Measurements from ENCODE around the gene NPDC1. TPM values are rescaled to one million over a fixed set of nuclear protein-coding genes. Genes with fewer than 3 reads are reported as not detected.

Gene NPDC1
- total RNA-seq, 1 experiment from 2014 or later = 86.9 TPM

- DNase-seq = peak; percentile 33
- peak overlapping the region; percentile 66 for H3K4me3 ChIP-seq
- no peaks in the 10 kb centered on the region for H3K9me3 ChIP-seq
- H3K27me3 ChIP-seq = no peaks in the 10 kb centered on the region
- H3K36me3 ChIP-seq = peaks cover 28% of the 10 kb centered on the region
Measured at GRCh38 chr9:137077758-137078693, 32.0 kb upstream of the NPDC1 start.

GRCh38 chr9:137077010-137077747 is 31.2 kb upstream of the NPDC1 start, which contains the start of gene UAP1L1:
Gene UAP1L1 (plus strand): TSS chr9:137077517. CDS start chr9:137077533, 16 bp downstream.
- Histone ChIP-seq H3K9me3 (no peaks in the 10 kb centered on the region), H3K36me3 (peaks cover 25% of the 10 kb centered on the region), H3K27me3 (no peaks in the 10 kb centered on the region), H3K4me3 (peak within 1 kb of the TSS; percentile 66)
- DNase-seq = peak; percentile 90

GRCh38 chr9:137076636-137077009 is 30.6 kb upstream of the NPDC1 start:
- peaks cover 20% of the 10 kb centered on the region for H3K36me3 ChIP-seq
- H3K9me3 ChIP-seq = no peaks in the 10 kb centered on the region
- H3K4me3 ChIP-seq = peak overlapping the region; percentile 66
- no peaks in the 10 kb centered on the region for H3K27me3 ChIP-seq
- DNase-seq = no peak

- no peaks in the 10 kb centered on the region for H3K27me3 ChIP-seq
- H3K9me3 ChIP-seq = no peaks in the 10 kb centered on the region
- H3K4me3 ChIP-seq = no peak overlapping the region
- peaks cover 17% of the 10 kb centered on the region for H3K36me3 ChIP-seq
- DNase-seq = no peak
Measured at GRCh38 chr9:137075275-137075775, 29.3 kb upstream of the NPDC1 start.

- no peaks in the 10 kb centered on the region for H3K27me3 ChIP-seq
- no peak for DNase-seq
Measured at GRCh38 chr9:137074657-137075274, 28.8 kb upstream of the NPDC1 start.

GRCh38 chr9:137073992-137074399 is 28.0 kb upstream of the NPDC1 start:
- Histone ChIP-seq H3K27me3 (no peaks in the 10 kb centered on the region), H3K9me3 (no peaks in the 10 kb centered on the region), H3K4me3 (no peak overlapping the region), H3K36me3 (peaks cover 5% of the 10 kb centered on the region)
- DNase-seq = no peak

More at GRCh38 chr9:137074657-137075274, 28.8 kb upstream of the NPDC1 start:
- Histone ChIP-seq H3K9me3 (no peaks in the 10 kb centered on the region), H3K36me3 (peaks cover 12% of the 10 kb centered on the region), H3K4me3 (no peak overlapping the region)

GRCh38 chr9:137071282-137071681 is 25.3 kb upstream of the NPDC1 start:
- Histone ChIP-seq H3K27me3 (no peaks in the 10 kb centered on the region), H3K36me3 (no peaks in the 10 kb centered on the region), H3K4me3 (peak overlapping the region; percentile 48), H3K9me3 (no peaks in the 10 kb centered on the region)
- DNase-seq = no peak

- no peaks in the 10 kb centered on the region for H3K27me3 ChIP-seq
- no peak for DNase-seq
- H3K4me3 ChIP-seq = peak overlapping the region; percentile 48
Measured at GRCh38 chr9:137070906-137071275, 24.9 kb upstream of the NPDC1 start.

GRCh38 chr9:137070201-137070905 is 24.4 kb upstream of the NPDC1 start, which contains the start of gene SAPCD2:
Gene SAPCD2 (minus strand): TSS chr9:137070557. CDS start chr9:137070460, 97 bp downstream.
- peak; percentile 92 for DNase-seq
- Histone ChIP-seq H3K4me3 (peak within 1 kb of the TSS; percentile 48), H3K9me3 (no peaks in the 10 kb centered on the region), H3K27me3 (no peaks in the 10 kb centered on the region), H3K36me3 (no peaks in the 10 kb centered on the region)

More at GRCh38 chr9:137070906-137071275, 24.9 kb upstream of the NPDC1 start:
- Histone ChIP-seq H3K36me3 (no peaks in the 10 kb centered on the region), H3K9me3 (no peaks in the 10 kb centered on the region)

- no peaks in the 10 kb centered on the region for H3K27me3 ChIP-seq
- DNase-seq = no peak
Measured at GRCh38 chr9:137069508-137070091, 23.6 kb upstream of the NPDC1 start.

GRCh38 chr9:137068539-137069507 is 22.8 kb upstream of the NPDC1 start:
- Histone ChIP-seq H3K27me3 (no peaks in the 10 kb centered on the region), H3K9me3 (no peaks in the 10 kb centered on the region), H3K36me3 (peaks cover 2% of the 10 kb centered on the region; the same call in 1 of the 2 replicates), H3K4me3 (peak overlapping the region; percentile 45)
- no peak for DNase-seq

More at GRCh38 chr9:137069508-137070091, 23.6 kb upstream of the NPDC1 start:
- no peaks in the 10 kb centered on the region; the same call in 1 of the 2 replicates for H3K36me3 ChIP-seq
- no peaks in the 10 kb centered on the region for H3K9me3 ChIP-seq
- peak overlapping the region; percentile 45 for H3K4me3 ChIP-seq

- DNase-seq = peak; percentile 69
- H3K36me3 ChIP-seq = peaks cover 4% of the 10 kb centered on the region; the same call in 1 of the 2 replicates
- H3K9me3 ChIP-seq = no peaks in the 10 kb centered on the region
- no peaks in the 10 kb centered on the region for H3K27me3 ChIP-seq
- no peak overlapping the region for H3K4me3 ChIP-seq
Measured at GRCh38 chr9:137067860-137068538, 22.0 kb upstream of the NPDC1 start.

GRCh38 chr9:137066096-137066861 is 20.3 kb upstream of the NPDC1 start:
- DNase-seq = no peak
- peaks cover 4% of the 10 kb centered on the region; the same call in 1 of the 2 replicates for H3K36me3 ChIP-seq
- no peaks in the 10 kb centered on the region for H3K9me3 ChIP-seq
- no peaks in the 10 kb centered on the region for H3K27me3 ChIP-seq
- no peak overlapping the region for H3K4me3 ChIP-seq

Data from MG63 (cell line).